ENCODE measurements around the gene RPS16. TPM values are rescaled to one million over a fixed set of nuclear protein-coding genes. Genes with fewer than 3 reads are reported as not detected.
"Not testable (repeated sequence)": the region's sequence is repeated elsewhere in the genome, so short reads cannot be mapped to it uniquely, and the experiment has no call there.

The RPS16 gene
- total RNA-seq, 1 experiment from 2014 or later: 66.0 TPM

DNA sequence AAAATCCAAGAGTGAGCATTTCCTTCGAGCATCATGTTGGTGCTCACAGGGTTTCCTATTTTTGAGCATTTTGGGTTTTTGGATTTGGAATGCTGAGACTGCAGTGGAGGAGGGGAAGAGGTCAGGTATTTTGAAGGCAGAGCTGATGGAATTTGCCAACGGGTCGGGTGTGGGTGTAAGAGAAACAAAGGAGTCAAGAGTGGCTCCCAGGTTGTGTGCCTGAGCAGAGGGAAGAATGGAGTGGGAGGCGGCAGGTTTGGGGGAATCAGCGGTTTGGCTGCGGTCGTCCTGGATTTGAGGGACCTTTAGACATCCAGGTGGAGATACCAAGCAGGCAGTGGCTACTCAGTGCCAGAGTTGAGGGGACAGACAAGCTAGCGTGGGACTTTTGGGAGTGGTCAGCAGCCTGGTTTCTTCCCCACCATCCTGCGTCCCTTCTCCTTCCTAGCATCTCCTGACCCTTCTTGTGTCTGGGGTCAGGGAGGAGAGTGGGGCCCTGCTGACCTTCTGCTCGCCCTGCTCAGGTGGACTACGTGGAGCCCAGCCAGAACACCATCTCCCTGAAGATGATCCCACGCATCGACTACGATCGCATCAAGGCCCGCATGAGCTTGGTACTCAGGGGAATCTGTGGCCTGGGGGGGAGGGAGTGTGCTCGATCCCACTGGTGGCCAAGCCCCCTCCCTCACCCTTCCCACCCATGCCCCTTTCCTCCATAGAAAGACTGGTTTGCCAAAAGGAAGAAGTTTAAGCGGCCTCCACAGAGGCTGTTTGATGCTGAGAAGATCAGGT lies 30.4 kb upstream of the RPS16 start:
- DNase-seq (ENCODE audit: low read depth, low spot score): no peak
- in situ Hi-C loops (cut with HindIII; ENCODE audit: low pct_unique_long_range_greater_than_20kb, low sequenced_read_pairs): no loop called here

DNA sequence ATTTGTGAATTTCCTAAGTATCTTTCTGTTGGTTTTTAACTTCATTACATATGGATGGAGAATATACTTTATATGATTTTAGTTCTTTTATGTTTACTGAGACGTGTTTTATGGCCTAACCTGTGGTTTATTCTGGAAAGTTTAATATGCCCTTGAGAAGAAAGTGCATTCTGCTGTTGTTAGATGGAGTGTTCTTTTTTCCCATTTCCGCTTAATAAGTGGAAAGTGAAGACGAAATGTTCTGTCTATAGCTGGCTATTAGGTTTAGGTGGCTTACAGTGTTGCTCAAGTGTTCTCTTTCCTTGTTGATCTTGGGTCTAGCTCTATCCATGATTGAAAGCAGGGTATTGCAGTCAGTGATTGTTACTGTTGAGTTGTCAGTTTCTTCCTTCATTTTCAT lies 27.7 kb upstream of the RPS16 start:
- in situ Hi-C loops (cut with HindIII; ENCODE audit: low pct_unique_long_range_greater_than_20kb, low sequenced_read_pairs): no loop called here
- DNase-seq (ENCODE audit: low read depth, low spot score): no peak

DNA sequence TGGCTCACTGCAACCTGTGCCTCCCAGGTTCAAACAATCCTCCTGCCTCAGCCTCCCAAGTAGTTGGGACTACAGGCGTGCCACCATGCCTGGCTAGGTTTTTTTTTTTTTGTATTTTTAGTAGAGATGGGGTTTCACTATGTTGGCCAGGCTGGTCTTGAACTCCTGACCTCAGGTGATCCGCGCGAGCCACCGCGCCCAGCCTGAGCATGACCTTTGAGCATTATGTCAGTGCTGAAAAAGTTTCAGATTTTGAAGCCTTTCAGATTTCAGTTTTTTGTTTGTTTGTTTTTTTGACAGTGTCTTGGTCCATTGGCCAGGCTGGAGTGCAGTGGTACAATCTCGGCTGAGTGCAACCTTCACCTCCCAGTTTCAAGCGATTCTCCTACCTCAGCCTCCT lies 15.5 kb upstream of the RPS16 start:
- in situ Hi-C loops (cut with HindIII; ENCODE audit: low pct_unique_long_range_greater_than_20kb, low sequenced_read_pairs); DNase-seq (ENCODE audit: low read depth, low spot score): not testable (repeated sequence)

DNA sequence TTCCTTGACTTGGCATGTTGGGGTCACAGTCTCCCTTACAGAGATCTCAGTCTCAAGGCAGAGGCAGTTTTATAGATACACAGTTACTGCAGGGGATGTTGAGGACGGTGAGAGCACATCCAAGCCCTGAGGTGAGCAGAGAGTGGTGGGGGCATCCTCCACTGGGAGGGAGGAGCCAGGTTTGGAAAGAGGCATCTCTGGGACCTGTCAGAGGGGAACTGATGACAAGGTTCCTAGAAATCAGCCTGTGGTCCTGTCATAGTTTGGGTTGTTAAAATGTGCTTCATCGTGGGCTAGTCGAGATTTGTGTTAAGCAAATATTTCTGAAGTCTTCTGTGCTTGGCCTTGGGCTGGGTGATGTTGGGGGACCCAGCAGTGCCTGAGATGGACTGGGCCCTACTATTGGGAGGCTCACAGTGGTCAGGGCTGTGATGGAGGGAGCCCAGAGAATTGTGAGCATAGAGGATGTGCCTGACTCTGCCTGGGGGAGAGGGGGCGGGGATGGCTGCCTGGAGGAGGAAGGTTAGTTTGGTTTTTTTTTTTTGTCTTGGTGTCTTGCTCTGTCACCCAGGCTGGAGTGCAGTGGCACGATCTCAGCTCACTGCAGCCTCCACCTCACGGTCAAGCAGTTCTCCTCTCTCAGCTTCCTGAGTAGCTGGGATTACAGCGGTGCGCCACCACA lies 13.5 kb upstream of the RPS16 start:
- no peak for DNase-seq (ENCODE audit: low read depth, low spot score)
- in situ Hi-C loops (cut with HindIII; ENCODE audit: low pct_unique_long_range_greater_than_20kb, low sequenced_read_pairs): no loop called here

DNA sequence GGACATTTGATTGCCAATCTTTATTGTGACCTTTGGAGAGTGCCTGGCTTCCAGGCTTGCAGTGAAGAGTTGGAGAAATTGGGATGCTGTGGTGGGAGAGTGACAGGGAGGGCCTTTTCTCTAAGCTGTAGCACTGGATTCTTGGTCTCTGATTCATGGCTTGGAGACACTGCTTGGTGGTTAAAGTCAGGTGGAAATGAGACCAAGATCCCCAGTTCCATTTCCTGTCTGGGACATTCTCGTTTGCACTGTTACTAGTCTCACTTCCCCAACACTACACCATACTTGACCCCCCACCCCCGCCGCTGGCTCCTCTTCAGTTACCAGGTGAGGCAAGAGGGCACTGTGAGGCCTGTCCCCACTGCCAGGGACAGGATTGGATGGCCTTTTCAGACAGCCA lies 12.5 kb upstream of the RPS16 start:
- DNase-seq (ENCODE audit: low read depth, low spot score): no peak
- in situ Hi-C loops (cut with HindIII; ENCODE audit: low pct_unique_long_range_greater_than_20kb, low sequenced_read_pairs): no loop called here

DNA sequence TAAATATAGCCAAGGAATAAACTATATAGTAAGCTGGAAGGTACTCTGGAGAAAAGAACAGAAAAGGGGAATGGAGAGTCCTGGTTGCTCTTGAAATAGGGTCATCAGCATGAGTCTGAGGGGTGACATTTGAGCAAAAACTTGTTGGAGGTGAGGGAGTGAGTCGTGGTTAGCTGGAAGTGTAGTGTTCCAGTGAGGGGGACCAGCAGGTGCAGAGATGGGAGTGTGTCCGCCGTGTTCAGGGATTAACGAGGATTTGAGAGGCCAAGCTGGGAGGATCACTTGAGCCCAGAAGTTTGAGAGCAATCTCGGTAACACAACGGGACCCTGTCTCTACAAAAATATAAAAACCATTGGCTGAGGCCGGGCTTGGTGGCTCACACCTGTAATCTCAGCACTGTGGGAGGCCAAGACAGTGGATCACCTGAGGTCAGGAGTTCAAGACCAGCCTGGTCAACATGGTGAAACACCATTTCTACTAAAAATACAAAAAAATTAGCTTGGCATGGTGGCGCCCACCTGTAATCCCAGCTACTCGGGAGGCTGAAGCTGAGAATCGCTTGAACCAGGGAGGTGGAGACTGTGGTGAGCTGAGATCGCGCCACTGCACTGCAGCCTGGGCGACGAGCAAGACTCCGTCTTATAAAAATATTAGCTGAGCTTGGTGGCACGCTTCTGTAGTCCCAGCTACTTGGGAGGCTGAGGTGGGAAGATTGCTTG lies 10.8 kb upstream of the RPS16 start:
- no peak for DNase-seq (ENCODE audit: low read depth, low spot score)
- in situ Hi-C loops (cut with HindIII; ENCODE audit: low pct_unique_long_range_greater_than_20kb, low sequenced_read_pairs): no loop called here

DNA sequence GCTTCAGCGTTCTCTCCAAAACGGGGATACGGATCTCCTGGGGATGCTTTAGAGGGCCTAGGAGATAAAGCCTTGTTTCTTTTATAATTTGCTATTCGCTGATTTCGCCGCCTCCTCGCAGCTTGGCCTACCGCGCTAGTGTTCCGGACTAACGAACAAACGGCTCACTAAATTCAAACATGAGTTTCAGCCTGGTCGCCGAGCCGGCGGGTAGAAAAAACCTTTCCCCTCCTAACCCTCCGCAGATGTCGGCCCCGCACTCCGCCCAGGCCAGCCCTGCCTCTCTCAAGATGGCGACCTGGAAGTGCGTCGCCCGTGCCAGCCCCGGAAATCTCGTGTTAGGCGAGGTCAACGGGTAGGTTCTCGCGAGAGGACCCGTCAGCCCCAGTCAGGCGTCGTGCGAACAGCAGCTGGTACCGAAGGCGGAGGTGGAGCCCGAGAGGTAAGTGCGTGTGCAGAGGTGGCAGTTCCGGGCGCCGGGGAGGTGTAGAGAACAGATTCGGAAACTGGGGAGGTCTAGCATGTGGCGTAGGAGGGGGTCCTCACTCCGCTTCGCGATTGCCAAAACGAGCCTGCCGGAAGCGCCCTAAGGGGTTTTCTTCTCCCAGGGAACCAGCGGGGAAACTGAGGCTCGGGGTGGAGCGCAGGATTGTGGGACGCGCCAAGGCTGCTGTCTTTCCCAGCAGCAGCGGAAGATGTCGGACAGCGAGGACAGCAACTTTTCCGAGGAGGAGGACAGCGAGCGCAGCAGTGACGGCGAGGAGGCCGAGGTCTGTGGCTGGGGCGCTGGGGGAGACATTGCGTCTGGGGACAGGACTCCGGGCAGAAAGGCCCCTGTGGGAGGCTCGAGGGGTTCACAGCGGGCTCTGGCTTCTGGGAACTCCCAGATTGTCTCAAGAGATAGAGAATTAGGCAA lies 9.7 kb upstream of the RPS16 start, which contains the start of gene SUPT5H:
SUPT5H (plus strand) TSS at position 387 of the 916 bp plus-strand sequence; CDS start at position 696, 309 bp downstream.
- in situ Hi-C loops (cut with HindIII; ENCODE audit: low pct_unique_long_range_greater_than_20kb, low sequenced_read_pairs): no loop called here
- peak; percentile 97 for DNase-seq (ENCODE audit: low read depth, low spot score)

DNA sequence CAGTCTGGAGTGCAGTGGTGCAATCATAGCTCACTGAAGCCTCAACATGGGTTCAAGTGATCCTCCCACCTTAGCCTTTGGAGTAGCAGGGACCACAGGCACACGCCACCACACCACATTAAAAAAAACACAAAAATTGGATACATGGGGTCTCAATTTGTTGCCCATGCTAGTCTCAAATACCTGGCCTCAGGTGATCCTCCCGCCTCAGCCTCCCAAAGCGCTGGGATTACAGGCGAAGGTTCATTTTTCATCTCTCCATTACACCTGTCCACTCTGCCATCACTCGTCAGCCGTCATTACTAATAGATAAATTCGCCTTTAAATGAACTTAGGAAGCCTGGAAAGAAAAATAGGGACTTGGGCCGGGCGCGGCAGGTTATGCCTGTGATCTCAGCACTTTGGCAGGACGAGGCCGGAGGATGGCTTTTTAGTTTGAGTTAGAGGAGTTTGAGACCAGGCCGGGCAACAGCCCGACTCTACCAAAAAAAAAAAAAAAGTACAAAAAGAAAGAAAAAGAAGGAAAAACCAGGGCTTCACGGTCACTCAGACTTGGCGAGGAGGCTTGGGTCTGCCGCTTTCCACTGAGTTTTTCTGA lies 8.9 kb upstream of the RPS16 start:
- in situ Hi-C loops (cut with HindIII; ENCODE audit: low pct_unique_long_range_greater_than_20kb, low sequenced_read_pairs): no loop called here
- no peak for DNase-seq (ENCODE audit: low read depth, low spot score)

DNA sequence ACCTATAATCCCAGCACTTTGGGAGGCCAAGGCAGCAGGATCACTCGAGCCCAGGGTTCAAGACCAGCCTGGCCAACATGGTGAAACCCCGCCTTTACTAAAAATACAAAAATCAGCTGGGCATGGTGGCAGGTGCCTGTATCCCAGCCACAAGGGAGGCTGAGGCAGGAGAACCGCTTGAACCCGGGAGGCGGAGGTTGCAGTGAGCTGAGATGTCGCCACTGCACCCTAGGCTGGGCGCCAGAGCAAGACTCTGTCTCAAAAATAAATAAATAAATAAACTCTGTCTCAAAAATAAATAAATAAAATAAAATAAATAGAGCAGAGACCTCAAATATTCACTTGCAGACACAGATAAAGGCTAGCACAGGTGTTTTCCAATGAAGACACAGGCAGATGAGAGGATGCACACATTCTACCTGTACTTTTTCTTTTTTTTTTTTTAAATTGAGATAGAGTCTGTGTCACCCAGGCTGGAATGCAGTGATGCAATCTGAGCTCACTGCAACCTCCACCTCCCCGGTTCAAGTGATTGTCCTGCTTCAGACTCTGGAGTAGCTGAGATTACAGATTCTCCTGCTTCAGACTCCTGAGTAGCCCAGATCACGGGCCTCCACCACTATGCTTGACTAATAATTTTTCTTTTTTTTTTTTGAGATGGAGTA lies 2.7 kb upstream of the RPS16 start:
- DNase-seq (ENCODE audit: low read depth, low spot score): no peak
- in situ Hi-C loops (cut with HindIII; ENCODE audit: low pct_unique_long_range_greater_than_20kb, low sequenced_read_pairs): no loop called here

DNA sequence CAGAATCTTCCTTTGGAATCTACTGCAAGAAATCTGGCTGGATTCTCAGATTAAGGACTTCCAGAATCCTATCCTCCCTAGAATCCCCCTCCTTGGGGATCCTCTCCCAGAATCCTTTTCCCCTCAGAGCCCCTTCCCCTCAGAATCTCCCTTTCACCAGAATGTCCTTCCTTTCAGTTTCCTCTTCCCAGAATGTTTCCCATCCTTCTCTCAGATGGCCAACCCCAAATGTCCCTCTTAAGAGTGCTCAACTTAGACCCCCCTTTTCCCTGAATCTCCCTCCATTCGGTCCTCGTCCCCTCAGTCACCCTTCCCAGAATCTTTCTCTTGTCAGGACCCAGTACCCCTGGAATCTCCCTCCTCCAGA lies 584 bp upstream of the RPS16 start:
- no peak for DNase-seq (ENCODE audit: low read depth, low spot score)
- in situ Hi-C loops (cut with HindIII; ENCODE audit: low pct_unique_long_range_greater_than_20kb, low sequenced_read_pairs): no loop called here

DNA sequence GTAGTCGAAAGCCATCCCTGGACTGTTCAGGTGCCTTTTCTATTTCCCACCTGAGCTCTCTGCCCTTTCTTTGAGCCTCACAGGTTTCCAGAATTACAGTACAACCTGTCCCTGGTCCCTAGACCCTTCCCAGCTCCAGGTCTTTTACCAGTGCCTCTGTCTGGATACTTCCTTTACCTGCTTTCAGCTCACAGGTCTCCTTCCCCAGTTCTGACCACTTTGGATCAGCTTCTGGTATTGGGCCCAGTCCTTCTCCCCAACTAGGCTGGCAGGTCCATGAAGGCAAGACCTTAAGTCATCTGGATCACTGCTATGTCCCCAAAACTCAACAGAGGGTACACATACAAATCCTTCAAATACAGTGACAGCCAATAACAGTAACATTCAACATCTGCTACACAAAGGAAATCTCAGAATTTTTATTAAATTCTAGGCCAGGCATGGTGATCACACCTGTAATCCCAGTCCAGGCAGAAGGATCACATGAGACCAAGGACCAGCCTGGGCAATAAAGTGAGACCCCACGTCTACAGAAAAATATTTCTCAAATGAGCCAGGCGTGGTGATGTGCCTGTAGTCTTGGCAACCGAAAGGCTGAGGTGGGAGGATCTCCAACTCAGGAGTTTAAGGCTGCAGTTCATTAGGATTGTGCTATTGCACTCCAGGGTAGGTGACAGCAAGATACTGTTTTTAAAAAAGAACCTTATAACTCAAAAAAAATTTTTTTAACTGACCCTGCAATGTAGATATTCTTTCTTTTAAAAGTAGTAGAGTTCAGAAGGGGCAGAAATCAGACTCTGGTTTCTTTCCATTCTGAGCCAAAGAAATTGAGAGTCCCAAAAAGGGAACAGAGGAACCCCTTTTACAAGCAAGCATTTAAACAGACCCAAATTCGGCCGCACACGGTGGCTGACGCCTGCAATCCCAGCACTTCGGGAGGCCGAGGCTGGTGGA lies 1.3 kb downstream of the RPS16 start:
- in situ Hi-C loops (cut with HindIII; ENCODE audit: low pct_unique_long_range_greater_than_20kb, low sequenced_read_pairs): no loop called here
- no peak for DNase-seq (ENCODE audit: low read depth, low spot score)

DNA sequence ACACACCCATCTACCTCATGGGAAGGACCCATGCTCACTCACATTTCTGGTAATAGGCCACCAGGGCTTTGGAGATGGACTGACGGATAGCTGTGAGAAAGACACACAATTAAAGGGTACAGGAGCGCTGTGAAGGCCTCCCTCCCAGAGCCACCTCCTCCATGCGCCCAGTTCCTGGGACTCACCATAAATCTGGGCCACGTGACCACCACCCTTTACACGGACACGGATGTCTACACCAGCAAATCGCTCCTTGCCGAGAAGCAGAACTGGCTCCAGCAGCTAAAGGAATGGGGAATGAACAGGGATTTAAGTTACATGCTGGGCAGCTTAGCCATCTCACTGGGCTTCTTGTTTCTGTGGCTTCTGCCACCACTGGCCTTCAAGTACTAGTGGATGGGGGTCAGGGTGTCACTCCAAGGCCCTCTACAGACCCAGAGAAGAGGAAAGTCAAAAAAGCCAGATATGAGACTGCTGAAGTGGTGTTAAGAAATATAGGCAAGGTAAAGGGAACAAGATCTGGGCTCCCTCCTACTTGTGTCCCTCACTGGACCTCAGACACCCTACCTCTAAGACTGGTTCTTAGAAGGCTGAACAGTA lies 2.2 kb downstream of the RPS16 start:
- peak; percentile 30 for DNase-seq (ENCODE audit: low read depth, low spot score)
- in situ Hi-C loops (cut with HindIII; ENCODE audit: low pct_unique_long_range_greater_than_20kb, low sequenced_read_pairs): no loop called here

DNA sequence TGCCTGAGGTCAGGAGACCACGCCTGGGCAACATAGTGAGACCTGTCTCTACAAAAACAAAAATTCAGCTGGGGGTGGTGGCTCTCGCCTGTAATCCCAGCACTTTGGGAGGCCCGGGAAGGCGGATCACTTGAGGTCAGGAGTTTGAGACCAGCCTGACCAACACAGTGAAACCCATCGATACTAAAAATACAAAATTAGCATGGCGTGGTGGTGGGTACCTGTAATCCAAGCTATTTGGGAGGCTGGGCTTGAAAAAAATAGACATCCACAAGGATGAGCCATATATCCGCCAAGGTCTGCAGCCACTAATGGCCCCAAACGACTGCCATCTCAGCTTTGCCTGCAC lies 3.1 kb downstream of the RPS16 start:
- no peak for DNase-seq (ENCODE audit: low read depth, low spot score)
- in situ Hi-C loops (cut with HindIII; ENCODE audit: low pct_unique_long_range_greater_than_20kb, low sequenced_read_pairs): no loop called here

DNA sequence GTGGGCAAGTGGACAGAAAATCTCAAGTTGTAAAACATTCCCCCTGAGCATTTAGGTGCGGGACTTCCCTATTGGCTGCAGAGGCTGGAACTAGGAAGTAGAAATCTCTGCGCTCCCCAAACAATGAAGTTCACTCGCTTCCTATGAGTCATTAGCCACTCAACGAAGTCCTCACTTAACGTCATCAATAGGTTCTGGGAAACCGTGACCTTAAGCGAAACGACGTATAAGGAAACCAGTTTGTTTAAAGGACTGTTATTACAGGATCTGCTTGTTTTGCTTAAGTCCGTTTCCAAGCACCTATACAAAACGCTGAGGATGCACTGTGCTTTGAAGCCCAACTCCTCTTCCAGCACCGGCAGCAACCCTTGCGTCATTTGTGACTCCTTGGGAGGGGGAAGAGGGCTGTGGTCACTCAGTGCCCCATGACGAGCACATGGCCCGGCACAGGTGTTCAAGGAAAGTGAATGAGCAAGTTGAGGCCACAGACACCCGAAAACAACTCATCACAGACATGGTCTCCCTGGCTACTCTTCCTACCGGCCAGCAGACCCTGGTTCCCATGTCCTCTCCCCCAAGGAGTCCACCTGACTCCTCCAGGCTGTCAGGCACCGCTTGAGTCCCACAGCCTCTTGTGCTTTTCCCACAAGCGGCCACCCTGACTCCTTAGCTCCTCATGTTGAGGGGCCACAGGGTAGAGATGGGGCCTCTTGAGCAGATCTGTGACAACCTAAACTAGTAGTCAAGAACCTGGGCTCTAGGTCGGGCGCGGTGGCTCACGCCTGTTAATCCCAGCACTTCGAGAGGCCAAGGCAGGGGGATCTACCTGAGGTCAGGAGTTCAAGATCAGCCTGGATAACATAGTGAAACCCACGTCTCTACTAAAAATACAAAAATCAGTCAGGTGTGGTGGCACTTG lies 4.8 kb downstream of the RPS16 start:
- in situ Hi-C loops (cut with HindIII; ENCODE audit: low pct_unique_long_range_greater_than_20kb, low sequenced_read_pairs): no loop called here
- peak; percentile 99 for DNase-seq (ENCODE audit: low read depth, low spot score)
